Prostate gland (tissue), 2 donors: Measurements from ENCODE around the gene C2CD4B.

Experiments used
- POLR2A ChIP-seq: fragments of 450-650 bp; IDR thresholded peaks from one replicate; pipeline ENCODE4 v1.6.1; 2016; ENCODE audit warnings: antibody characterized with exemption, mild to moderate bottlenecking
- POLR2AphosphoS5 ChIP-seq: sonication (generic); formaldehyde crosslinking; IDR thresholded peaks from one replicate; pipeline ENCODE4 v1.6.1; 2017; ENCODE audit warnings: antibody characterized with exemption
- TF ChIP-seq, protein P1 (sequence below), 4 experiments: fragments of 200-600 bp in 2 of 4; fragments of 450-650 bp in 2 of 4; sonication (generic) in 2 of 4; IDR thresholded peaks; 1 replicate in 3 of 4; 2 replicates in 1 of 4; pipeline ENCODE4 v1.5.1; 2016 to 2019; ENCODE audit warnings: antibody characterized with exemption in 4 of 4, mild to moderate bottlenecking in 2 of 4, moderate library complexity in 2 of 4

DNA sequence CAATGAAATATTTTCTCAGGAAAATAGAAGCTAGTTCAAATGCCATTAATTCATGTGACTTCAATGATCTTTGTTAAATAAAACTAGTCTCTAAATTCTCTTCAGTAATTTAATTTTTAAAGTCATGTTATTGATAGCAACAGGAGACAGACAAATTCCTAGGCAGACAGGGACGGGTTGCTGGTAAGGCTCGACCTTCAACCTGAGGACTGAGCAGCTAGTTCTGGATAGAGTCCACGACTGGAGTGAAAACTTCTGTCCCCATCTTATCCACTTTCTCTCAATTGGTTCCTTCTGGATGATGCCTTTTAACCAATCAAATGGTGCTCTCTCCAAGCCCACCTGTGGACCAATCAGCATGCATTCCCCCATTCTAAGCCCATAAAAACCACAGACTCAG, 43.8 kb upstream of the C2CD4B start:
- TF ChIP-seq POLR2A, result no peak
- TF ChIP-seq, protein P1, sequence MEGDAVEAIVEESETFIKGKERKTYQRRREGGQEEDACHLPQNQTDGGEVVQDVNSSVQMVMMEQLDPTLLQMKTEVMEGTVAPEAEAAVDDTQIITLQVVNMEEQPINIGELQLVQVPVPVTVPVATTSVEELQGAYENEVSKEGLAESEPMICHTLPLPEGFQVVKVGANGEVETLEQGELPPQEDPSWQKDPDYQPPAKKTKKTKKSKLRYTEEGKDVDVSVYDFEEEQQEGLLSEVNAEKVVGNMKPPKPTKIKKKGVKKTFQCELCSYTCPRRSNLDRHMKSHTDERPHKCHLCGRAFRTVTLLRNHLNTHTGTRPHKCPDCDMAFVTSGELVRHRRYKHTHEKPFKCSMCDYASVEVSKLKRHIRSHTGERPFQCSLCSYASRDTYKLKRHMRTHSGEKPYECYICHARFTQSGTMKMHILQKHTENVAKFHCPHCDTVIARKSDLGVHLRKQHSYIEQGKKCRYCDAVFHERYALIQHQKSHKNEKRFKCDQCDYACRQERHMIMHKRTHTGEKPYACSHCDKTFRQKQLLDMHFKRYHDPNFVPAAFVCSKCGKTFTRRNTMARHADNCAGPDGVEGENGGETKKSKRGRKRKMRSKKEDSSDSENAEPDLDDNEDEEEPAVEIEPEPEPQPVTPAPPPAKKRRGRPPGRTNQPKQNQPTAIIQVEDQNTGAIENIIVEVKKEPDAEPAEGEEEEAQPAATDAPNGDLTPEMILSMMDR (IDR thresholded peaks at IDR 0.05), result no peak
- no peak for TF ChIP-seq POLR2AphosphoS5
